GM23338 (cell line): ENCODE results near the gene MEGF11. TPM values are rescaled to one million over a fixed set of nuclear protein-coding genes. Genes with fewer than 3 reads are reported as not detected.

Experiments used
- ATAC-seq: fragments of 200-7000 bp; cut with Tn5 transposase; 3 replicates; pipeline ENCODE4 v1.9.1; 2020
- DNase-seq: peaks from one replicate; pipeline ENCODE4 v3.0.0-alpha.2; 2015; ENCODE audit warnings: low spot score
- H2AFZ ChIP-seq: fragments of 200-600 bp; sonication (generic); 2 replicates; pipeline ENCODE4 v1.8.0; 2016; ENCODE audit warnings: antibody characterized with exemption, mild to moderate bottlenecking, moderate library complexity
- H3F3A ChIP-seq: fragments of 200-600 bp; sonication (generic); replicated peaks from 2 replicates; pipeline ENCODE4 v1.8.0; 2017; ENCODE audit warnings: antibody characterized with exemption, mixed run types, low read depth
- H3K27ac ChIP-seq: fragments of 200-600 bp; sonication (generic); 2 replicates; pipeline ENCODE4 v1.6.1; 2016; ENCODE audit warnings: low read depth
- H3K27me3 ChIP-seq: fragments of 200-600 bp; sonication (generic); 2 replicates; pipeline ENCODE4 v1.8.0; 2016; ENCODE audit warnings: mild to moderate bottlenecking, mixed run types, moderate library complexity; ENCODE audit not compliant: insufficient read depth
- H3K36me3 ChIP-seq: fragments of 200-600 bp; sonication (generic); 2 replicates; pipeline ENCODE4 v1.8.0; 2016; ENCODE audit warnings: mild to moderate bottlenecking; ENCODE audit not compliant: insufficient read depth
- H3K4me1 ChIP-seq: fragments of 200-600 bp; sonication (generic); 2 replicates; pipeline ENCODE4 v1.8.0; 2016; ENCODE audit warnings: mild to moderate bottlenecking, moderate library complexity; ENCODE audit not compliant: insufficient read depth
- H3K4me2 ChIP-seq: fragments of 200-600 bp; sonication (generic); 2 replicates; pipeline ENCODE4 v1.7.1; 2017; ENCODE audit warnings: mixed run types
- H3K4me3 ChIP-seq: fragments of 200-600 bp; sonication (generic); 2 replicates; pipeline ENCODE4 v1.6.1; 2016; ENCODE audit warnings: mixed run types
- H3K79me2 ChIP-seq: fragments of 200-600 bp; sonication (generic); replicated peaks from 2 replicates; pipeline ENCODE4 v1.8.0; 2017; ENCODE audit warnings: mild to moderate bottlenecking; ENCODE audit not compliant: insufficient read depth
- H3K9me2 ChIP-seq: fragments of 200-600 bp; sonication (generic); 2 replicates; pipeline ENCODE4 v1.8.0; 2017; ENCODE audit not compliant: insufficient read depth
- H4K20me1 ChIP-seq: fragments of 200-600 bp; sonication (generic); replicated peaks from 2 replicates; pipeline ENCODE4 v1.8.0; 2017; ENCODE audit warnings: mild to moderate bottlenecking; ENCODE audit not compliant: insufficient read depth
- H3K27ac Mint-ChIP-seq: 2 replicates; pipeline ENCODE4 v1.8.0; 2020; ENCODE audit warnings: inconsistent platforms, mild to moderate bottlenecking, moderate library complexity, mixed read lengths
- H3K27me3 Mint-ChIP-seq: 3 replicates; pipeline ENCODE4 v1.8.0; 2022; ENCODE audit warnings: low read depth, mild to moderate bottlenecking, moderate library complexity, mixed read lengths, inconsistent platforms; ENCODE audit not compliant: insufficient read depth, poor library complexity
- H3K36me3 Mint-ChIP-seq: 3 replicates; pipeline ENCODE4 v1.8.0; 2021; ENCODE audit warnings: low read depth, mild to moderate bottlenecking, inconsistent platforms, moderate library complexity, mixed read lengths
- H3K4me1 Mint-ChIP-seq: 3 replicates; pipeline ENCODE4 v1.8.0; 2020; ENCODE audit warnings: mild to moderate bottlenecking, inconsistent platforms, mixed read lengths
- H3K4me3 Mint-ChIP-seq: 3 replicates; pipeline ENCODE4 v1.8.0; 2021; ENCODE audit warnings: moderate library complexity, mild to moderate bottlenecking, inconsistent platforms, mixed read lengths
- H3K9me3 Mint-ChIP-seq: 3 replicates; pipeline ENCODE4 v1.8.0; 2020; ENCODE audit warnings: moderate library complexity, mild to moderate bottlenecking, inconsistent platforms, mixed read lengths
- EZH2 ChIP-seq: fragments of 200-600 bp; sonication (generic); IDR thresholded peaks from one replicate; pipeline ENCODE4 v1.8.0; 2017; ENCODE audit warnings: antibody characterized with exemption, mild to moderate bottlenecking, low read depth; ENCODE audit not compliant: unreplicated experiment
- EZH2phosphoT487 ChIP-seq: fragments of 200-600 bp; sonication (generic); IDR thresholded peaks from one replicate; pipeline ENCODE4 v1.8.1; 2018; ENCODE audit warnings: antibody characterized with exemption; ENCODE audit not compliant: unreplicated experiment
- JUNB ChIP-seq: IDR thresholded peaks from one replicate; pipeline ENCODE4 v1.6.1; 2016; ENCODE audit warnings: antibody characterized with exemption; ENCODE audit not compliant: unreplicated experiment
- NANOG ChIP-seq: IDR thresholded peaks from 2 replicates; pipeline ENCODE4 v1.6.1; 2016; ENCODE audit warnings: antibody characterized with exemption, borderline replicate concordance
- POLR2AphosphoS5 ChIP-seq: IDR thresholded peaks from 2 replicates; pipeline ENCODE4 v1.6.1; 2016; ENCODE audit warnings: antibody characterized with exemption, low read depth
- STAT1 ChIP-seq: IDR thresholded peaks from one replicate; pipeline ENCODE4 v1.6.1; 2016; ENCODE audit warnings: antibody characterized with exemption; ENCODE audit not compliant: unreplicated experiment
- ZNF114 ChIP-seq: fragments of 250-450 bp; sonication (Bioruptor Pico); IDR thresholded peaks from 2 replicates; pipeline ENCODE4 v1.5.0; 2020; ENCODE audit warnings: mild to moderate bottlenecking, moderate library complexity
- polyA plus RNA-seq: library from polyadenylated mRNA; unstranded; fragments of >200 nt; fragmentation: Nextera tagmentation; extraction: Ambion mirVana; gene quantifications from 2 replicates; pipeline ENCODE4 v1.2.1, GENCODE V29; 2016
- total RNA-seq: library from RNA; depleted of rRNA; stranded (reverse); fragments of >200 nt; shearing (Covaris generic); gene quantifications from 2 replicates; pipeline ENCODE4 v1.2.3, GENCODE V29; 2014
- TF ChIP-seq, protein P1 (sequence below), 2 experiments: fragments of 200-600 bp in 1 of 2; sonication (generic) in 1 of 2; conservative IDR thresholded peaks; 2 replicates each; pipeline versions ENCODE4 v1.5.1 to v1.6.1; 2016 to 2017; ENCODE audit warnings: antibody characterized with exemption in 2 of 2, low read depth in 2 of 2, mild to moderate bottlenecking in 2 of 2, moderate library complexity in 1 of 2
- TF ChIP-seq, protein P2 (sequence below): IDR thresholded peaks from one replicate; pipeline ENCODE4 v1.6.1; 2018; ENCODE audit warnings: antibody characterized with exemption; ENCODE audit not compliant: unreplicated experiment
- TF ChIP-seq, protein P3 (sequence below): IDR thresholded peaks from 2 replicates; pipeline ENCODE4 v1.6.1; 2016; ENCODE audit warnings: antibody characterized with exemption

Gene MEGF11
- total and polyA plus RNA-seq, 2 experiments from 2014 or later = 1.3 to 1.9 TPM

DNA sequence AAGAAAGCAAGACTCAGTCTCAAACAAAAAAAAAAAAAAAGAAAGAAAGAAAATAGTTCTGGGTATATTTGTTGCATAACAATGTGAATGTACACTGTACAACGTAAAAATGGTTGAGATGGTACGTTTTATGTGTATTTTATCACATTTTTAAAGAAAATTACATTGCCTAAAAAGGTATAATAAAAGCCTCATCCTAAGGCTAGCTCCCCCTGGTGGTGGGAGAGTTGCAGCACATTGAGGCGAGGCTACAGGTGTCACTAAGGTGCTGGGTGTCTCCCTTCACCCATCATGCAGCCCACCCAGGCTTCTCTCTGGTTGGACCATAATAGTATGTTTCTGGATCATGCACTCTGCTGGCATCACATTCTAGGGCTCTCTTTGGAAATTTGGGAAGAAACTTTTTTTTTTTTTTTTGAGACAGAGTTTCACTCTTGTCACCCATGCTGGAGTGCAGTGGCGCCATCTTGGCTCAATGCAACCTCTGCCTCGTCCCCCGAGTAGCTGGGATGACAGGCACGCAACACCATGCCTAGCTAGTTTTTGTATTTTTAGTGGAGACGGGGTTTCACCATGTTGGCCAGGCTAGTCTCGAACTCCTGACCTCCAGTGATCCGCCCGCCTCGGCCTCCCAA, 396.6 kb downstream of the MEGF11 start:
- peak; percentile 89 for DNase-seq
- H3K36me3 Mint-ChIP-seq = no peaks in the 10 kb centered on the region
- H4K20me1 ChIP-seq = no peaks in the 10 kb centered on the region
- no peak overlapping the region for H3K27ac Mint-ChIP-seq
- TF ChIP-seq ZNF114 (CRISPR knock-in tag) = no peak
- TF ChIP-seq, protein P1, sequence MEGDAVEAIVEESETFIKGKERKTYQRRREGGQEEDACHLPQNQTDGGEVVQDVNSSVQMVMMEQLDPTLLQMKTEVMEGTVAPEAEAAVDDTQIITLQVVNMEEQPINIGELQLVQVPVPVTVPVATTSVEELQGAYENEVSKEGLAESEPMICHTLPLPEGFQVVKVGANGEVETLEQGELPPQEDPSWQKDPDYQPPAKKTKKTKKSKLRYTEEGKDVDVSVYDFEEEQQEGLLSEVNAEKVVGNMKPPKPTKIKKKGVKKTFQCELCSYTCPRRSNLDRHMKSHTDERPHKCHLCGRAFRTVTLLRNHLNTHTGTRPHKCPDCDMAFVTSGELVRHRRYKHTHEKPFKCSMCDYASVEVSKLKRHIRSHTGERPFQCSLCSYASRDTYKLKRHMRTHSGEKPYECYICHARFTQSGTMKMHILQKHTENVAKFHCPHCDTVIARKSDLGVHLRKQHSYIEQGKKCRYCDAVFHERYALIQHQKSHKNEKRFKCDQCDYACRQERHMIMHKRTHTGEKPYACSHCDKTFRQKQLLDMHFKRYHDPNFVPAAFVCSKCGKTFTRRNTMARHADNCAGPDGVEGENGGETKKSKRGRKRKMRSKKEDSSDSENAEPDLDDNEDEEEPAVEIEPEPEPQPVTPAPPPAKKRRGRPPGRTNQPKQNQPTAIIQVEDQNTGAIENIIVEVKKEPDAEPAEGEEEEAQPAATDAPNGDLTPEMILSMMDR (conservative IDR thresholded peaks at IDR 0.05; ENCODE audit: low read depth in 2 of 2) = peak; percentile 83 to 98
- H3K79me2 ChIP-seq = no peaks in the 10 kb centered on the region
- no peak overlapping the region for H3K27ac ChIP-seq
- H3K27me3 Mint-ChIP-seq = peaks cover 8% of the 10 kb centered on the region
- H3K4me3 ChIP-seq = no peak overlapping the region
- H3K9me2 ChIP-seq = no peaks in the 10 kb centered on the region
- H3K9me3 Mint-ChIP-seq = no peaks in the 10 kb centered on the region; the same call in 2 of the 3 replicates
- peaks cover 15% of the 10 kb centered on the region for H3K4me1 Mint-ChIP-seq
- ATAC-seq = peak; percentile 89
- H3F3A ChIP-seq = no peaks in the 10 kb centered on the region
- H2AFZ ChIP-seq = no peak overlapping the region
- peaks cover 5% of the 10 kb centered on the region; the same call in 1 of the 2 replicates for H3K4me1 ChIP-seq
- no peaks in the 10 kb centered on the region for H3K36me3 ChIP-seq
- no peak overlapping the region for H3K4me3 Mint-ChIP-seq
- no peak overlapping the region for H3K4me2 ChIP-seq
- H3K27me3 ChIP-seq = no peaks in the 10 kb centered on the region

DNA sequence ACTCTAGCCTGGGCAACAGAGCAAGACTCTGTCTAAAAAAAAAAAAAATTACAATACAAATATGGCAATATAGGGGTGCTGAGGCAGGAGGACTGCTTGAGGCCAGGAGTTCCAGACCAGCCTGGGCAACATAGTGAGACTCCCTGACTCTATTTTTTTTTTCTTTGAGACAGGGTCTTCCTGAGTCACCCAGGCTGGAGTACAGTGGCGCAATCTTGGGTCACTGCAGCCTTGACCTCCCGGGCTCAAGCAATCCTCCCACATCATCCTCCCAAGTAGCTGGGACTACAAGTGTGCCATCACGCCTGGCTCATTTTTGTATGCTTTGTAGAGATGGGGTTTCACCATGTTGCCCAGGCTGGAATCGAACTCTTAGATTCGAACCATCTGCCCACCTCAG, 401.6 kb downstream of the MEGF11 start:
- H3K27ac ChIP-seq = no peak overlapping the region
- ATAC-seq = no peak
- no peak for DNase-seq
- no peak for TF ChIP-seq JUNB
- no peak for TF ChIP-seq STAT1
- TF ChIP-seq, protein P2, sequence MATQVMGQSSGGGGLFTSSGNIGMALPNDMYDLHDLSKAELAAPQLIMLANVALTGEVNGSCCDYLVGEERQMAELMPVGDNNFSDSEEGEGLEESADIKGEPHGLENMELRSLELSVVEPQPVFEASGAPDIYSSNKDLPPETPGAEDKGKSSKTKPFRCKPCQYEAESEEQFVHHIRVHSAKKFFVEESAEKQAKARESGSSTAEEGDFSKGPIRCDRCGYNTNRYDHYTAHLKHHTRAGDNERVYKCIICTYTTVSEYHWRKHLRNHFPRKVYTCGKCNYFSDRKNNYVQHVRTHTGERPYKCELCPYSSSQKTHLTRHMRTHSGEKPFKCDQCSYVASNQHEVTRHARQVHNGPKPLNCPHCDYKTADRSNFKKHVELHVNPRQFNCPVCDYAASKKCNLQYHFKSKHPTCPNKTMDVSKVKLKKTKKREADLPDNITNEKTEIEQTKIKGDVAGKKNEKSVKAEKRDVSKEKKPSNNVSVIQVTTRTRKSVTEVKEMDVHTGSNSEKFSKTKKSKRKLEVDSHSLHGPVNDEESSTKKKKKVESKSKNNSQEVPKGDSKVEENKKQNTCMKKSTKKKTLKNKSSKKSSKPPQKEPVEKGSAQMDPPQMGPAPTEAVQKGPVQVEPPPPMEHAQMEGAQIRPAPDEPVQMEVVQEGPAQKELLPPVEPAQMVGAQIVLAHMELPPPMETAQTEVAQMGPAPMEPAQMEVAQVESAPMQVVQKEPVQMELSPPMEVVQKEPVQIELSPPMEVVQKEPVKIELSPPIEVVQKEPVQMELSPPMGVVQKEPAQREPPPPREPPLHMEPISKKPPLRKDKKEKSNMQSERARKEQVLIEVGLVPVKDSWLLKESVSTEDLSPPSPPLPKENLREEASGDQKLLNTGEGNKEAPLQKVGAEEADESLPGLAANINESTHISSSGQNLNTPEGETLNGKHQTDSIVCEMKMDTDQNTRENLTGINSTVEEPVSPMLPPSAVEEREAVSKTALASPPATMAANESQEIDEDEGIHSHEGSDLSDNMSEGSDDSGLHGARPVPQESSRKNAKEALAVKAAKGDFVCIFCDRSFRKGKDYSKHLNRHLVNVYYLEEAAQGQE = no peak
- TF ChIP-seq EZH2phosphoT487 = no peak
- no peak for TF ChIP-seq POLR2AphosphoS5
- no peak for TF ChIP-seq EZH2
- TF ChIP-seq, protein P3, sequence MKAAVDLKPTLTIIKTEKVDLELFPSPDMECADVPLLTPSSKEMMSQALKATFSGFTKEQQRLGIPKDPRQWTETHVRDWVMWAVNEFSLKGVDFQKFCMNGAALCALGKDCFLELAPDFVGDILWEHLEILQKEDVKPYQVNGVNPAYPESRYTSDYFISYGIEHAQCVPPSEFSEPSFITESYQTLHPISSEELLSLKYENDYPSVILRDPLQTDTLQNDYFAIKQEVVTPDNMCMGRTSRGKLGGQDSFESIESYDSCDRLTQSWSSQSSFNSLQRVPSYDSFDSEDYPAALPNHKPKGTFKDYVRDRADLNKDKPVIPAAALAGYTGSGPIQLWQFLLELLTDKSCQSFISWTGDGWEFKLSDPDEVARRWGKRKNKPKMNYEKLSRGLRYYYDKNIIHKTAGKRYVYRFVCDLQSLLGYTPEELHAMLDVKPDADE = no peak
- TF ChIP-seq, protein P1 (conservative IDR thresholded peaks at IDR 0.05; ENCODE audit: low read depth in 2 of 2) = no peak
- TF ChIP-seq NANOG = no peak

More for the DNA sequence above, 401.6 kb downstream of the MEGF11 start:
- H3K4me3 Mint-ChIP-seq = no peak overlapping the region
- no peaks in the 10 kb centered on the region for H3K79me2 ChIP-seq
- H3F3A ChIP-seq = no peaks in the 10 kb centered on the region
- no peaks in the 10 kb centered on the region for H3K9me3 Mint-ChIP-seq
- no peaks in the 10 kb centered on the region for H4K20me1 ChIP-seq
- no peak overlapping the region for H2AFZ ChIP-seq
- peaks cover 6% of the 10 kb centered on the region for H3K27me3 Mint-ChIP-seq
- no peak overlapping the region for H3K27ac Mint-ChIP-seq
- H3K4me1 Mint-ChIP-seq = no peaks in the 10 kb centered on the region
- H3K4me2 ChIP-seq = no peak overlapping the region
- H3K4me1 ChIP-seq = no peaks in the 10 kb centered on the region
- no peaks in the 10 kb centered on the region for H3K27me3 ChIP-seq
- H3K9me2 ChIP-seq = no peaks in the 10 kb centered on the region
- H3K36me3 Mint-ChIP-seq = no peaks in the 10 kb centered on the region
- H3K4me3 ChIP-seq = no peak overlapping the region
- no peaks in the 10 kb centered on the region for H3K36me3 ChIP-seq
